ENCODE results near the gene OTX1. TPM values are rescaled to one million over a fixed set of nuclear protein-coding genes. Genes with fewer than 3 reads are reported as not detected.

The OTX1 gene
- not detected for total RNA-seq

DNA sequence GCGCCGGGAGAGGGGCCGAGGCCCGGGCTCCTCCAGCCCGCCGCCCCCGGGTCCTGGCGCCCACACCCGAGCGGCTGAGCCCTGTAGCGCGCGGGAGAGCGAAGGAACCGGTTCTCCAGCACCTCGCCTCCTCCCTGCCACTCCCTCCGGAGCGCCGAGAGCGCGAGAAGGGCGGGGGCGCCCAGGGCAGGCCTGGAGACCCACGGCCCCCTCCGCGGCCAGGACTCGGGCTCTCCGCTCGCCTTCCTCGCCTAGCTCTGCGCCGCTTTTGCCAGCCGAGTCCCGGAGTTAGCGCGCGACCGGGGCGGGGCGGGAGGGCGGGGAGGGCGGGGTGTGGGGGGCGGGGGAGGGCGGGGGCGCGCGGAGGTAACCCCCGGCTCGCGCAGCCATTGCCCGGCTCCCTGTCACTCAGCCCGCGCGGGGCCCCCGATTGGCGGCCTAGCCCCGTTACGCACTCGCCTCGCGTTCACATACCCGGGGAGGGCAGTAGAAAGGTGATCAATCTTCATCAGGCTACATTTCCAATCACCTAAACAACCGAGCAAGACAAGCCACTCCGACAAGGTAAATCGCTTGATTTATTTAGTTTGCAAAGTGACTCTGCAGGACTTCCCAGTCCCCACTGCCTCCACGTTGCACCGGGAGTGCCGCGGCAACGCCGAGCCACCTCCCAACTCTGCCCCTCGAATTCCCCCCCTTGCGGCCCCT is at the start of gene OTX1:
OTX1 (plus strand) TSS at position 497 of the 708 bp plus-strand sequence. CDS start 2,161 bp downstream, outside the sequence.
- ChIA-PET CTCF (no interaction called here), POLR2A (no interaction called here)
- peak; percentile 79 for DNase-seq
- Mint-ChIP-seq H3K4me3 (peak within 1 kb of the TSS; percentile 68), H3K9me3 (no peaks in the 10 kb centered on the region), H3K4me1 (ENCODE audit: low read depth) (peaks cover 56% of the 10 kb centered on the region), H3K36me3 (ENCODE audit: low read depth) (peaks cover 6% of the 10 kb centered on the region), H3K27ac (no peak within 1 kb of the TSS), H3K27me3 (peaks cover 84% of the 10 kb centered on the region)
- peak; percentile 79 for ATAC-seq
- TF ChIP-seq, protein P1, sequence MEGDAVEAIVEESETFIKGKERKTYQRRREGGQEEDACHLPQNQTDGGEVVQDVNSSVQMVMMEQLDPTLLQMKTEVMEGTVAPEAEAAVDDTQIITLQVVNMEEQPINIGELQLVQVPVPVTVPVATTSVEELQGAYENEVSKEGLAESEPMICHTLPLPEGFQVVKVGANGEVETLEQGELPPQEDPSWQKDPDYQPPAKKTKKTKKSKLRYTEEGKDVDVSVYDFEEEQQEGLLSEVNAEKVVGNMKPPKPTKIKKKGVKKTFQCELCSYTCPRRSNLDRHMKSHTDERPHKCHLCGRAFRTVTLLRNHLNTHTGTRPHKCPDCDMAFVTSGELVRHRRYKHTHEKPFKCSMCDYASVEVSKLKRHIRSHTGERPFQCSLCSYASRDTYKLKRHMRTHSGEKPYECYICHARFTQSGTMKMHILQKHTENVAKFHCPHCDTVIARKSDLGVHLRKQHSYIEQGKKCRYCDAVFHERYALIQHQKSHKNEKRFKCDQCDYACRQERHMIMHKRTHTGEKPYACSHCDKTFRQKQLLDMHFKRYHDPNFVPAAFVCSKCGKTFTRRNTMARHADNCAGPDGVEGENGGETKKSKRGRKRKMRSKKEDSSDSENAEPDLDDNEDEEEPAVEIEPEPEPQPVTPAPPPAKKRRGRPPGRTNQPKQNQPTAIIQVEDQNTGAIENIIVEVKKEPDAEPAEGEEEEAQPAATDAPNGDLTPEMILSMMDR (IDR thresholded peaks at IDR 0.05), result no peak
- intact Hi-C loops (cut with micrococcal nuclease), result no loop called here

DNA sequence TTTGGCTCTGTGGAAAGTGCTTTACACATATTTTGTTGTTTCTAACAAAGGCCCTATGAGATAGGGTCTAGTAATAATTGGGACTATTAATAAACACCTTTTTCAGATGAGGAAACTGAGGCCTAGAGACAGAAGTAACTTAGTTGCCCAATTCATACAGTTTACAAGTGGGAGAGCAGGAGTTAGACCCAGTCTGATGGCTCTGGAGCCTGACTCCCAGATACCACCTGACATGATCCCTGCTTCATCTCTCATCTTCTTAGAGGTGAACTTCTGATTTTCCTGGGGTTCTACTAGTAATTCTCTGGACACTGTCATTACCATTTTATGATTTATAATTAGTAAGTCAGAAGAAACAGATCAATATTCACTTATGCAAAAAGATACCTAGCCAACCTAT is 49.1 kb upstream of the OTX1 start:
- intact Hi-C loops (cut with micrococcal nuclease), result no loop called here
- no peak overlapping the region for H3K27ac Mint-ChIP-seq

DNA sequence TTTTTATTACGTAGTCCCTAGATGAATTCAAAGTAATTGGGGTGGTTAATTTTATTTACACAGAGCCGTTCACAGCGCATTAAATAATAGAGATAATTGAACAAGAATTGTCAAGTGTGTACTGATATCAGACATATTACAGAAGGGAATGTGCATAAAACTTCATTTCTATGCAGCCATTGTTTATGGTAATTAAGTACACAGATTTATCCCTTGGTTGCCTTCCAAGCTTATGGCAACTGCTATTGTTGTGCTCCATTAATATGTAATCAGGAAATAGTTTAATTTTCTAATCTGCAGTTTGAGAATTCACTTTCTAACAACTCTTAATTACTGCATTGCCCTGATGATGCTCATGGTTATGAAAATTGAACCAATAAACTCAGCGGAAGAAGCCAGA is 47.3 kb upstream of the OTX1 start:
- Mint-ChIP-seq H3K36me3 (ENCODE audit: low read depth) (peaks cover 3% of the 10 kb centered on the region), H3K4me3 (no peak overlapping the region)
- CTCF ChIA-PET, result no interaction called here

More for the DNA sequence above, 49.1 kb upstream of the OTX1 start:
- CTCF ChIA-PET, result interaction anchor here (1.0 kb wide), 1 partner anchor 12 kb away, joined by 3 read pairs; no protein-coding TSS in a partner anchor
- no peaks in the 10 kb centered on the region for H3K4me1 Mint-ChIP-seq (ENCODE audit: low read depth)
- no peak for ATAC-seq
- H3K4me3 Mint-ChIP-seq, result no peak overlapping the region
- H3K9me3 Mint-ChIP-seq, result no peaks in the 10 kb centered on the region
- peaks cover 8% of the 10 kb centered on the region for H3K36me3 Mint-ChIP-seq (ENCODE audit: low read depth)
- no peaks in the 10 kb centered on the region for H3K27me3 Mint-ChIP-seq
- DNase-seq, result no peak
- TF ChIP-seq, protein P1 (IDR thresholded peaks at IDR 0.05), result no peak
- POLR2A ChIA-PET, result no interaction called here

DNA sequence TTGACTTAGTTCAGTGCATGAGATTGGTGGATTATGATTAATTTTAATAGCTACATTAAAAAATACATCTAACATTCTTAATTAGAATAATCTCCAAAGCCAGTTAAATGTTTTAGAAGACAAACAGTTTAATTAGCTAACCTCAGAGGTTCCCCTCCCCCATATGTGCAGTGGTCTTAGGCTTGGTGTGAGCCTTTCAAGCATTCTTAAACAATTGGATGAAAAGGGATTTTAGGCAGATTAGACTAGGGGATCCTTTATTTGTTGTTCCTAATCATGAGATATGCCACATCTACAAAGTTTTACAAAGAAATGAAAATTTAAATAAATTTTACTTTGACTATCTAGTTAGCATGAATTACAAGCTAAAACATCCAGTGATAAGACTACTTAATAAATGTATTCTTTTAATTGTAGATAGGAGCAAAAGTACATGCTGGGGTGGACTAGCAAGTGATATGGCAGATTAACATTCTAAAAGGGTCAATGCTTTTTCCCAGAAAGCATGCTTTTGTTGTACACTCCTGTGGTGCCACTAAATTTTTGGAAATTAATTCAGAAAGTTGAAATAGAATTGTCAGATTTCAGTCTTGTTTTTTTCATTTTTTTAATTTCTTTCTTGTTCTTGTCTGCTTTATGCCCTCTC is 42.7 kb upstream of the OTX1 start:
- TF ChIP-seq, protein P1 (IDR thresholded peaks at IDR 0.05), result no peak
- ChIA-PET POLR2A (no interaction called here), CTCF (no interaction called here)
- no peaks in the 10 kb centered on the region for H3K4me1 Mint-ChIP-seq (ENCODE audit: low read depth)
- intact Hi-C loops (cut with micrococcal nuclease), result no loop called here
- no peak for DNase-seq
- H3K9me3 Mint-ChIP-seq, result no peaks in the 10 kb centered on the region
- no peaks in the 10 kb centered on the region for H3K27me3 Mint-ChIP-seq
- no peak overlapping the region for H3K4me3 Mint-ChIP-seq
- no peak overlapping the region for H3K27ac Mint-ChIP-seq
- ATAC-seq, result no peak
- H3K36me3 Mint-ChIP-seq (ENCODE audit: low read depth), result no peaks in the 10 kb centered on the region

More for the DNA sequence above, 47.3 kb upstream of the OTX1 start:
- no peak overlapping the region for H3K27ac Mint-ChIP-seq
- POLR2A ChIA-PET, result no interaction called here
- intact Hi-C loops (cut with micrococcal nuclease), result no loop called here
- no peaks in the 10 kb centered on the region for H3K9me3 Mint-ChIP-seq
- no peaks in the 10 kb centered on the region for H3K4me1 Mint-ChIP-seq (ENCODE audit: low read depth)
- H3K27me3 Mint-ChIP-seq, result no peaks in the 10 kb centered on the region
- ATAC-seq (no peak), DNase-seq (no peak)
- TF ChIP-seq, protein P1 (IDR thresholded peaks at IDR 0.05), result no peak

DNA sequence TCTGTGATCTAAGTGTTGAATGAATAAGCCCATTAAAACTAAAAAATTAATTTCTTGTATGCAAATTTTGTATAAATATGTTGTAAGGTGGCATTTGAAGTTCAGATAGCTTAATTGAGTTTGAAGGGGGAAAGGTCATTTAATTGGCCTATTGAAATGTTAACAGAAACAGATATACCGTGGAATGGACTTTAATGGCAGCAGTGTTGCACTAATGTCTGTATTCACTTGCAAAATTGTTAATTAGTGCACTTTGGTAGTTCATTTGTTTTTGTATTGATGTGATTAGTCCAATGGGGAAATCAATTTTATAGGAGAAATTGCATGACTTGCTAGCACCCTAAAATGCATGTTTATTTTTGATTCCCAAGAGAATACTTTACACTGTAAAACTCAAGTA is 41.8 kb upstream of the OTX1 start:
- Mint-ChIP-seq H3K36me3 (ENCODE audit: low read depth) (peaks cover 6% of the 10 kb centered on the region), H3K27ac (no peak overlapping the region), H3K4me3 (no peak overlapping the region), H3K9me3 (no peaks in the 10 kb centered on the region), H3K27me3 (no peaks in the 10 kb centered on the region), H3K4me1 (ENCODE audit: low read depth) (no peaks in the 10 kb centered on the region)
- intact Hi-C loops (cut with micrococcal nuclease), result no loop called here
- ChIA-PET POLR2A (no interaction called here), CTCF (no interaction called here)
- DNase-seq (no peak), ATAC-seq (no peak)
- TF ChIP-seq, protein P1 (IDR thresholded peaks at IDR 0.05), result no peak

All from activated CD8-positive, alpha-beta T cell treated with anti-CD3 and anti-CD28 coated beads for 36 hours (primary cell).